IPS-NIHi7 (cell line): ENCODE results near the gene ST14.
A peak's percentile ranks its signal among the peaks of the same experiment; 100 is the strongest.

Source experiments
- DNase-seq: peaks from one replicate; pipeline ENCODE4 v3.0.0; 2012; ENCODE audit warnings: mixed read lengths; ENCODE audit errors: extremely low spot score

The ST14 gene

DNA sequence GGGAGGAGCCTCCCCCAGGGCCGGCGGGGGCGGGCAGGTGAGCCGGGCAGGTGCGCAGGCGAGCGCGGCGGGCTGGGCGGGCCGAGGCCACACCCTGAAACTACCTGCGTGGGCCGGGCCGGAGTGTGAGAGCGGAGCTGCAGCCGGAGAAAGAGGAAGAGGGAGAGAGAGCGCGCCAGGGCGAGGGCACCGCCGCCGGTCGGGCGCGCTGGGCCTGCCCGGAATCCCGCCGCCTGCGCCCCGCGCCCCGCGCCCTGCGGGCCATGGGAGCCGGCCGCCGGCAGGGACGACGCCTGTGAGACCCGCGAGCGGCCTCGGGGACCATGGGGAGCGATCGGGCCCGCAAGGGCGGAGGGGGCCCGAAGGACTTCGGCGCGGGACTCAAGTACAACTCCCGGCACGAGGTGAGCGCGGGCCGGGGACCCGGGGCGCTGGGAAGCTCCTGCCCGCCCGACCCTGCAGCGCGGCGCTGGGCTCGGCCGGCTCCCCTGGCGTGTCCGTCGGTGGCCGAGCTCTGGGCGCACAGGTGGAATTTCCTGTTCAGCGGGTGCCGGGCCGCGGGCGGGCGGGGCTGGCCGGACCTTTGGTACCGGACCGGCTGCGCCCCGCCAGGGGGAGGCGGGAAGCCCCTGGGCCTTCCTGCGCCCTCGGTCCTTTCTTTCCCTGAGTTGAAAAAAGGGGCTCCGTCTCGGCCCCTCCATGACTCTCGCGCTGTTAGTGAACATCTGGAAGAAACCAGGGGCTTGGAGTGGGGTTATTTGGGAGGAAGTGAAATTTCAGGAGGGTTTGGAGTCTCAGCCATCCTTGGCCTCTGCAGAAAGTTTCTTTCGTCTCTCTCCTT, at the start of gene ST14:
Gene ST14, plus strand, starts transcription at position 126 of the 841 bp plus-strand sequence. Its CDS starts 198 bp downstream, at position 324.
- DNase-seq = peak; percentile 67

DNA sequence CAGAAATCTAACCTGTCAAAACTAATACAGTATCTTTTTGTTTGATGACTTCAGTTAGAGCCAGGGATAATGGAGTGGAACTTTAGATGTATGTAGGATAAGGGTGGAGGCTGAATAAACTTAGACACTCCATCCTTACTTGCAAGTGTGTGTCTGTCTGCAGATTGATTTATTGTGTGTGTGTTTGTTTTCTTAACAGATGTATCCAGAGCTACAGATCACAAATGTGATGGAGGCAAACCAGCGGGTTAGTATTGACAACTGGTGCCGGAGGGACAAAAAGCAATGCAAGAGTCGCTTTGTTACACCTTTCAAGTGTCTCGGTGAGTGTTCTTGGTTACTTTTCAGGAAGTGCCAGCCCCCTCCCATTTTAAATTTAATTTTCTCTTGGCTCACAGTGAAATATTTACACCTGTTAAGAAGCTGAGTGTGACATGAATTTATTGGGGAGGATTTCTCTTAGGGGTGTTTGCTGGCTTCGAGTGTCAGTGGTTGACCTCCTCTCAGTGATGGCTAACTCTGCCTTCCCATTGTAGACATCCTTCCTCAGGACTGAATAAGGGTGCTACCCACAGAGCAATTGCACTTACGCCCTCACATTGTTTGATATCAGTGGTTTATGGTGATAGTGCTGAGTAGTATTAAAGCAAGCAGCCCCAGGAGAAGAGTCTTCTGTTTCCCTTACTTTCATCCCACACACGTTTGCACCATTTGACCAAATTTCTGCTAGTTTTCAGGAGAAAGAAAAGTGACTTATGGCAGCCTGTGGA, 49.1 kb upstream of the ST14 start:
- no peak for DNase-seq

DNA sequence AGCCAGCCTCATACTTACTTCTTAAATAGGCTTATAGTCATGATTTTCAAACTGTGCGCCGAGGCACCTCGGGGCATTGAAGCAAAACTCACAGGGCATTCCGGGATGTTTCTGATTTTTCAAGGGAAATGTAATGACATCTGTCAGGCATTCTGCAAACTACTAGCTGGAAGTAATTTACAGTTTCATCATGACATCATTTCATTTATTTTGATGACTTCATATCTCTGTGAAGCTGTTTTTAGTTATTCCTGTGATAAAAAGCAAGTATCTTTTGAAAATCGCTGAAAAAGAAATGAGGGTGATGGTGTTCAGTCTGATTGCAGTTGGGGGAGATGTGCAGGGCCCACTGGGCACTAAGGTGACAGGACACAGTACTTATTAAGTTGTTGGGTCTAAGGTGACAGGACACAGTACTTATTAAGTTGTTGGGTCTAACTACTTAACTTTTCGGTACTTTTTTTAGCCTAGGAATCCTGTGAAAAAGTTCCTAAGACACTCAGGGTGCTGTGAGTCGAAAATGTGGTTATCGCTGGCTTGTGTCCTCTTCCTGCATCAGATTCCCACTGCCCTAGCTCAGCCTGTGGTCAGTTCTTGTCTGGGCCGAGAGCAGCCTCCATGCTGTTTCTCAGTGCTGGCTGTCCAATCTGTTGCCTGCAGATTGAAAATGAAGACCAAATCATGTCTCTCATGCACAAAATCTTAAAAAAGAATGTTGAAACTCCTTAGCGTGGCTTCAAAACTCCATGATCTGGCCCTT, 47.3 kb upstream of the ST14 start:
- DNase-seq = no peak

DNA sequence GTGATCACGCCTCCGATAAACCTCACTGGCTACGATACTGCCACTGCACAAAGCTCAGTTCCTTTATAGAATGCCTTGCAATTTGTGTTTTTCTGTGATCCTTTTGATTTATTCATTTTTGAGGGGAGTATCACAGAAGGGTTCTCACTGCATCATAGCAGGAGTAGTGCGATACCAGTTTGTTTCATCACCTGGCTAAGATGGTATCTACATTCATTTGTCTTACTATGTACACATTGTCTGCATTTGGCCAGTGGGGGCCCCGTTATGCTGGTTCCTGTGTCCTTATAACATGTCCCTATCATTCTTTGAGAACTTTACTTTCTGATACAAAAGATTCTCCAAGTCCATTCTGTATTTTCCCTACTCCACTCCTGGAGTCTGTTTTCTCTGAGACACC, 45.3 kb upstream of the ST14 start:
- DNase-seq = no peak

DNA sequence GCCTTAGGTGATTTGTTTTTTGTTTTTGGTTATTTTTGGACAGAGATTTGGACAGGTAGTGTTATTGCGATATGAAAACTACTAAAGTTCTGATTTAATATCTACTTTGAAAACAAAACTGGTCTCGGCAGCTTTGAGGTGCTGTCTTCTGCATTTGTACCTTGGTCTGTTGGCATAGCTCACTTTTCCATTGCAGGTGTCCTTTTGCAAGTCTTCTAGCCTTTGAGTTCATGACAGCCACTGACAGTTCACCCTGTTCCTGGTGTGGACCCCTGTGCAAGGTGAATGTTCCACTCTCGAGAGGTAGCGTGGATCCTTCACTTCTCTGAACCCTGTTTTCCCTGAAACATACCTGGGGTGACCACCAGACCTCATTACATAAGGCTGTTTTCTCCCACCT, 44.9 kb upstream of the ST14 start:
- no peak for DNase-seq

DNA sequence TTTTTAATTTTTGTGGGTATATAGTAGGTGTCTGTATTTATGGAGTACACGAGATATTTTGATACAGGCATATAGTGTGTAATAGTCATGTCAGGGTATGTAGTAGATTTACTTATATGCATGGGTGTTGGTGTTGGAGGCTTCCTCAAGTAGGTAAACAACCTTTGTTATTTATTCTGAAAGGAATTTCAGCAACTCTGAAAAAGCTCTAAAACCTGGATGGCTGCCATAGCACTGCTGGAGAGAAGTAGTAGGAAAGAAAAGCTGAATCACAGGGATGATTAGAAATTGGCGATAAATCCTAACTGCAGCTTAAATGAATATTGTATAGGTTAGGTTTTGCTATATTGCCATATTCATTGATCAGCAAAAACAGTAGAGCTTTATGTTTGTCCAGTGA, 44.4 kb upstream of the ST14 start:
- no peak for DNase-seq

DNA sequence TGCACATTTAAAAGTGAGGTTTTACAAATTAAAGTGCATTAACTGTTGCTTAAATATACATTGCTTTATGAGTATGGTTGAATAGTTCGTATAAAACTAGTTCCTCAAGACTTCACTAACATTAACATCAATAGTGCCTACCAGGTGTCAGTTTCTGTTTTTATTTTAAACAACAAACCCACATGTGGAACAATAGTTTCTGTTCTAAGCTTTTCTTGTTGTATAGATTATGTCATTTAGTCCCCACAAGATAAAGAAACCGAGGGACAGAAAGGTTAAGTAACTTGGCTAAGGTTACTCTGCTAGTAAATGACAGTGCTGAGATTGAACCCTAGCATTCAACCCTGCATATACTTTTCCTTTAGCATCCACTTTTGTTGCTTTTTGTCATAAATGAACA, 41.4 kb upstream of the ST14 start:
- DNase-seq = no peak

DNA sequence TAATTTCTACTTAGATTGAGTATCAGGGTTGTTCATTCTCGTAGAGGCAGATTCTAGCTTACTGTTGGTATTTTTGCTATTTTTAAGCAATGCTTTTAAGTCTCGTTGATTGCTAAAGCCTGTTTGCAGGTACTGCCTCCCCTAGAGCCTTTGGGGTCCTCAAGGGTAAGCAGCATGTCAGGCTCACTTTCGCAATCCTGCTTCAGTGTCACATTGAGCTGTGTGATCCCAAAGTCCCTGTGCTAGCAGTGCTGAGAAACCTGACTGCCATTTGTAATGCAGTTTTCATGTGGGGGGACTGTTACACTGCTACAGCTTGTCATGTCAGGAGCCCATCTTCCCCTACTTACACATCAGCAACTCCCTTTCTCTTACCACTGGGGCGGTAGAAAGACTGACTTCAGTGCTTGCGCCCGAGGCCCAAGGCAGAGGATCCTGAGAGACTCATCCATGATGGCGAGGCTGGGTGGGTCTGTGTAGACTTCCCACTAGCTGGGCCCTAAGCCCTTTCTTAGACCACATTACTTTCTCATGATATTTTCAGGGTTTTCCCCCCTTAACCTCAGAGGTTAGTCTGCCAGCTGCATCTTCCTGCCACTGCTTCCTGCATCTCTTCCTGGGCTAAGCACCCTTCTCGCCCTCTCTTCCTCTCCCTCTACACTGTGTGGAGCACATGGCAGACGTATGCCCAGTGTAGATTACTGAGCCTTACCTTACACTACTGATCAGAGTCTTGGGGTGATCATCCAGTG, 40.8 kb upstream of the ST14 start:
- DNase-seq = no peak

DNA sequence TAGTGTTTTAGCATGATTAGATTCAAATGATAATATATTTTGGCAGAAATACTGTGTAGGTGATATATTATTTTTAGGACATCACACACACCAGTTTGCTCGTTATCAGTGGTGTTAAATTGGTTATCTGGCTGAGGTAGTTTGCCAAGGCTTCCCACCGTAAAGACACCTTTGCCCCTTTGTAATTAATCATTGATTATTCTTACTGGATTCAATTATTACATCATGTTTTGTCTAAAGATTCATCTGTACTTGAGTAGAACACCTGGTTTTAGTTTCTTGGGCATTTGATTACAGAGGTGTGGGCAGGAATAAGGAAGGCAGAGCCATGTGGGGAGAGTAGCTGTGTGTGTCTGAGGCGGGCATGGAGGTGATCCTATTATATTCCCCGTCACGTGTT, 39.5 kb upstream of the ST14 start:
- DNase-seq = no peak

DNA sequence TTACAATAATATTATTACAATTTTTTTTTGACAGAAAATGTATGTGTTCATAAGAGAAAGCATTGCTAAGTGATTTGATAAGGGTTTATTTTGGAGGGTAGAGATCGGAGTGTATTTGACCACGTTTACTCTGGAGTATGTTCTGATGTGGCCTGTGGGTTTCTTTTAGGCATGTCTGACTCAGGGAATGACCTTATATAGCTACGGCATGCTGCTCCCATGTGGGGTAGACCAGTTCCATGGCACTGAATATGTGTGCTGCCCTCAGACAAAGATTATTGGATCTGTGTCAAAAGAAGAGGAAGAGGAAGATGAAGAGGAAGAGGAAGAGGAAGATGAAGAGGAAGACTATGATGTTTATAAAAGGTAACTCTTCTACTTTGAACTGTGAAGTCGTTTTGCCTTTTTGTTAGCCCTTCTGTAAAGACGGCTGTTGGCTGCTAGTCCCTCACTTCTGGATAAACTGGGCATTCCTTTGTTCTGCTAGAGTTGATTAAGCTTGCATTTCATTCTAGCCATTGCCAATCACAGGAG, 38.1 kb upstream of the ST14 start:
- DNase-seq = no peak

DNA sequence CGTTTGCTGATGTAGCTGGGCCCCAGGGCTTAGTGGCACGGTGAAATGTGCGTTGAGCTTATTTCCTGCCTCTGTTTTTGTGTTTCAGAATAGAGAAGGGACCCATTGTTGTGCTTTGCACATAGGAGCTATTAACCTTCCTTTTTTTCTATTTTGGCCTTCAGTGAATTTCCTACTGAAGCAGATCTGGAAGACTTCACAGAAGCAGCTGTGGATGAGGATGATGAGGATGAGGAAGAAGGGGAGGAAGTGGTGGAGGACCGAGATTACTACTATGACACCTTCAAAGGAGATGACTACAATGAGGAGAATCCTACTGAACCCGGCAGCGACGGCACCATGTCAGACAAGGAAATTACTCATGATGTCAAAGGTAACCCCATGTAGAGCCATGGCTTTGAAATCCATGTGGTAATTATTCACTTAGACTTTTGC, 37.4 kb upstream of the ST14 start:
- no peak for DNase-seq

DNA sequence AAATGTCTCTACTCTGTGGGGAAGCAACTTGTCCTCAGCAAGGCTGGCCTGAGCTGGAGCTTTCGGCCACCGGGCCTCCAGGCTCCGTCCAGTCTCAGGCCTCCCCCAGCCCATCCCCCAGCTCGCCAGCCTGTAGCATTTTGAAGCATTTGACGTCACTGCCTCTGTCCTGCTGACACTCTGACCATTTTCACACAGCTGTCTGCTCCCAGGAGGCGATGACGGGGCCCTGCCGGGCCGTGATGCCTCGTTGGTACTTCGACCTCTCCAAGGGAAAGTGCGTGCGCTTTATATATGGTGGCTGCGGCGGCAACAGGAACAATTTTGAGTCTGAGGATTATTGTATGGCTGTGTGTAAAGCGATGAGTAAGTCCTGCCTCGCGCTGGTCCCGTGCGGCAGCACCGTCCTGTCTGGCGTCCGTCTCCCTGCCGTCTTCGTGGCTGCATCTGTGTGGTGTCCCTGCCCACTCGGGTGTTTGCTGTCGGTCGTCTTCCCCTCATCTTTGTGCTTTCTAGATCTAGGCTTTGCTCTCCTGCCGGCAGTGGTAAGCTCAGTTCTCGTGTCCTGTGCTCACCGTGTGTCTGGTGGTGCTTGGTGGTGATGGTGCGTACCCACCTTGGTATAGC, 36.1 kb upstream of the ST14 start:
- no peak for DNase-seq

DNA sequence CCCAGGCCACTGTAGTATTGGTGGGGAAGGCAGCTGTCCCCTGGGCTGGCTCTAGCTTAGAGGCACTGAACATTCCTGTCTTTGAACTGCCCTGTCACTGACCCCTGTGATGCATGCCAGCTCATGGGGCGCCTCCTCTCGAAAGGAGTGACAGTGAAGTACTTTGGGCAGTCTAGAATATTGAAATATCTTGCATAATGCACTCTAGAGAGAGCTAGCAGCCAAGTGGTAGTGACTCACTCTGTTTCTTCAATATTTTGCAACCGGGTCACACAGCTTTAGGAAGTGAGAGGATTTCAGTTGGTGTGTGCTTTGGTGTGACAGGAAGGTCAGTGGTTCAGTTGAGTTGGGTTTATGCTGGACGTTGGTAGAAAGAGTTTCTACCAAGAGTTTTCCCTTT, 35.5 kb upstream of the ST14 start:
- DNase-seq = no peak

DNA sequence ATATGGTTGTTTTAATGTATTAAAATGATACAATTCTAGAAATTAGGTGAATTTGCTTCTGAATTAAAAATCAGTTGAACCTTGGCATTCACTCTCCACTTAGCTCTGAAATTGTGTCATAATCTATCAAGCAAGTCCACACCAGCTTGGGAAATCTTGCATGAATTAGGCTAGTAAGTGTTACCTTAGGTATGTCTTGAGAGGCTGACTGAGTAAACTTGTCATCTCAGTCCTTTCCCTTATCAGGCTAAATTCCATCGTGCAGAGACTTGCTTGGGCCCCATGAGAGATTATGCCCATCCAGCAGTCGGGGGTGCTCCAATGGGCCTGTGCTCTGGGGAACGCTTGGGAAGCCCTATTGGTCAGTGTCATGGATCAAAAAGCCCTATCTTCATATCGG, 33.9 kb upstream of the ST14 start:
- DNase-seq = no peak

DNA sequence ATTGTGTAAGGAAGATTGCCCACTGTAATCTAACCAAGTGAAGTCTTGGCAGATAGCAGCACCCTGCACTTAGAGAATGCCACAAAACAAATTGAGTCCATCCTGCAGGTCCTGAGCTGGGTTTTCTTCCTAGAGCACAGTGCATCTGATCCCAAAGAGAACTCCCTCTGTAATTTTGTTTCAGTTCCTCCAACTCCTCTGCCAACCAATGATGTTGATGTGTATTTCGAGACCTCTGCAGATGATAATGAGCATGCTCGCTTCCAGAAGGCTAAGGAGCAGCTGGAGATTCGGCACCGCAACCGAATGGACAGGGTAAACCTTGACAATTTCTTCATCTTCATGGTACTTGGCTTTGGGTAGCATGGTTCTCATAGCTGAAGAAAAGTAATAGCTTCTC, 33.1 kb upstream of the ST14 start:
- no peak for DNase-seq

DNA sequence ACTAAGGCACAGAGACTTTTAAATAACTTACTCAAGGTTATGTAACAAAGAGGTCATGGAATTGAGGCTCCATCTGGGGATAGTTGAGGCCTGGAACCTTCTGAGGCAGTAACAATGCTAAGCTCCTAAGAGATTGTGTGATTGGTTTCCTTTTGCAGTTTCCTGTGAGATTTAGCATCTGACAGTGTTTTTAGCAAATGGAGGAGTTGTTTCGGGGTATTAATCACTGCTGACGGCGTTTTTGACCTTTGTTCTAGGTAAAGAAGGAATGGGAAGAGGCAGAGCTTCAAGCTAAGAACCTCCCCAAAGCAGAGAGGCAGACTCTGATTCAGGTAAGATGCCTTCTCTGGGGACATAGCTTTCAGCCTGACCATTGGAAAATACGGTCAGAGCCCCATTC, 32.1 kb upstream of the ST14 start:
- no peak for DNase-seq

DNA sequence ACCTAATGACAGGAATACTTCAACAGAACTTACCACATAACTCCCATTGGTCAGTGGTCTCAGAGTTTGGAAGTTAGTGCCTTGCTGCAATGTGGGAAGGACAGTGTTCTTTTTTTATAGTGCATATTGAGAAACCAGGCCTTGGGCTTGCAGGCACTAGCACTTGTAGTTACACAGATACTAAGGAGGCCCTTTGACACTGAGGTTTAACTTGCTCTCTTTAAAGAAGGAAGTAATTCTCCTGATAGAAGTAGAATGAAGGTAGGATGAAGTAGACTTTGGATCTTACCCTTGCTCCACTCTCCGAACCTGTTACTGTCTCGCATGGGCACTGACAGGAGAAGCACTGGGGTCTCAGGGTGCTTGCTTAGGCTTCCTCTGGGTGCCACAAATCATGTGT, 31.0 kb upstream of the ST14 start:
- DNase-seq = no peak

DNA sequence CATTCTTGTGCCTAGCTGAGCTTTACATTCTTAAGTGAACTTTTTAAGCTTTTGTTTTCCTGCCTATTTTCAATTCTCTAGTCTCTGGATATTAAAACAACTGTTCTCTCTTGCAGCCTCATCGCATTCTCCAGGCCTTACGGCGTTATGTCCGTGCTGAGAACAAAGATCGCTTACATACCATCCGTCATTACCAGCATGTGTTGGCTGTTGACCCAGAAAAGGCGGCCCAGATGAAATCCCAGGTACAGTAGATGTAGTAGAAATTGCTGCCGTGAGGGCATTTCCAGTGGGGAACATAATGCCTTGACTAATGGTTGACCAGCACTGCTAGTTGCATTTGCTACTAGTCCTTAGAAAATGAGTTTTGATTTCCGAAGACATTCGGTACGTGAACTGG, 29.7 kb upstream of the ST14 start:
- no peak for DNase-seq

DNA sequence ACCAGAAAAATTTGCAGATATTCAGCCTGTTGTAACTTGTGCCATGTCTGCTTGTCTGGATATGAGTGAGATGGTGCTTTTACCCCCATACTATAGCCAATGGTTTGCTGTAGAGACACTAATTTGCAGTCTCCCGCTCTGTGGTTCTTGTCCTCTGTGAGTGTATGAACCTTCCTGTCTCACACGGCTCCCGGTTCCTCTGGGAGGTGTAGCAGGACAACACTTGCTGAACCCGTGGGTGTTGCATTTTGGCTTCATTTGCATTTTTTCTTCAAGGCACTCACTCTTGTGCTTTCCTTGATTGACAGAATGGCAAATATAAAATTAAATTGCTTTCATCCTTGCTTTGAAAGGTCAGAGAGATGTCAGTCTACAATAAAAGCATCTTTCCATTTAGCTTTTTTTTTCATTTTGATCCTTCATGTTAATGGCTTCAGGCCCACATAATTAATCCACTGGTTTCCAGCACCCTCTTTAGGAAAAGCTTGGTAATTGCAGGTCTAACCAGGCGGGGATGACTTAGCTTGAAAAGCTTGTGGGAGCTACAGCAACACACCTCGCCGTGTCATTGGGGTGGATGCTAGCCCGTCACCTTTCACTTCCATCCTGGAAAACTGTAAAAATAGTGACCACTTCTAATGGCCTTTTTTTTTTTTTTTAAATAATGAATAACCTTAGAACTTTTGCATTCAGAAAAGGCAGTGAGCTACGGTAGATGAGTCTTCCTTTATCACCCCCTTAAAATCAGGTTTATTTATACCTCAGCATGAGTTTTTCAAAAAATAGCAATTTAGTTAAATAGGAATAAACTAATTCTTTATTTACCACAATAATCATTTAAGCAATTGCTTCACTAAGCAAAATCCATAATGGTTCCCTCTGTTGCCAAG, 27.4 kb upstream of the ST14 start:
- peak; percentile 86 for DNase-seq

DNA sequence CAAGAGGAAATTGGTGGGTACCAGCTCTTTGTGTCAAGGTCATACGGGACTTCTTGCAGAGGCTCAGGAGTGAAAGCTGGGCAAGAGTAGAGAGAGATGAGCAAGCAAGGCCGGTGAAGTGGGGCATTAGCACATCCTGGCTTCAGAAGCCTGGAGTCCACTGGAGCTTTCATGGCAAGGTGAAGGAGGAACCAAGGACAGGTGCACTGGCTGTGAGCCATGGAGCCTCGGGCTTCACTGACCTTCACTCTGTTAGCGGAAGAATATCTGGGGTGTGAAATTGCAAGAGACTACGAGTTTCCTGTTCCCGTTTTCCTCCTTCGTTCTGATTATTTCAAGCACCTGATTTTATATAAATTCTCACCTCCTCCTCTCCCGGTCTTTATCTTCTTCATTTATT, 25.9 kb upstream of the ST14 start:
- DNase-seq = no peak
